OCI-LY7 (cell line): Measurements from ENCODE around the gene RPRD1A. TPM values are rescaled to one million over a fixed set of nuclear protein-coding genes. Genes with fewer than 3 reads are reported as not detected.
"Not testable (repeated sequence)": the region's sequence is repeated elsewhere in the genome, so short reads cannot be mapped to it uniquely, and the experiment has no call there.

Experiments
- BruUV-seq: library from RNA; stranded (reverse); fragments of 400-500 nt; replicated peaks from 2 replicates; lab custom pipeline; 2021; lab: Mats Ljungman, UMichigan
- CTCF ChIA-PET: fragments of 300-600 bp; sonication (Branson Sonifier 250); formaldehyde crosslinking; loops from one replicate; lab custom pipeline; 2022; ENCODE audit warnings: antibody characterized with exemption; ENCODE audit not compliant: unreplicated experiment; lab: Charles Lee
- POLR2A ChIA-PET: fragments of 300-600 bp; sonication (Branson Sonifier 250); formaldehyde crosslinking; loops from one replicate; lab custom pipeline; 2022; ENCODE audit warnings: antibody characterized with exemption; lab: Charles Lee
- DNase-seq: peaks from one replicate; pipeline ENCODE4 v3.0.0-alpha.2; 2015; ENCODE audit warnings: low spot score
- H2AFZ ChIP-seq: fragments of 200-600 bp; sonication (generic), shearing (Covaris generic); 2 replicates; pipeline ENCODE4 v1.6.1; 2014; ENCODE audit warnings: mild to moderate bottlenecking, antibody characterized with exemption, low read length, moderate library complexity
- H3K27ac ChIP-seq: fragments of 200-600 bp; sonication (generic); 2 replicates; pipeline ENCODE4 v1.5.1; 2014; ENCODE audit warnings: mixed run types, low read depth, mild to moderate bottlenecking, moderate library complexity, low read length, inconsistent platforms; ENCODE audit not compliant: poor library complexity, severe bottlenecking
- H3K36me3 ChIP-seq: fragments of 200-600 bp; sonication (generic); 2 replicates; pipeline ENCODE4 v1.6.1; 2014; ENCODE audit warnings: mild to moderate bottlenecking, antibody characterized with exemption, low read length, moderate library complexity, mixed read lengths; ENCODE audit not compliant: insufficient read depth
- H3K4me1 ChIP-seq: fragments of 200-600 bp; sonication (generic); 2 replicates; pipeline ENCODE4 v1.5.1; 2014; ENCODE audit warnings: mild to moderate bottlenecking, low read length; ENCODE audit not compliant: insufficient read depth, poor library complexity, severe bottlenecking
- H3K4me2 ChIP-seq: fragments of 200-600 bp; sonication (generic); 2 replicates; pipeline ENCODE4 v1.6.1; 2014; ENCODE audit warnings: mild to moderate bottlenecking, low read length
- H3K4me3 ChIP-seq: fragments of 200-600 bp; sonication (generic); 2 replicates; pipeline ENCODE4 v1.5.1; 2014; ENCODE audit warnings: mild to moderate bottlenecking, low read depth, low read length; ENCODE audit not compliant: poor library complexity, severe bottlenecking
- H3K79me2 ChIP-seq: fragments of 200-600 bp; sonication (generic); 2 replicates; pipeline ENCODE4 v1.6.1; 2016; ENCODE audit warnings: low read depth, mild to moderate bottlenecking, low read length, moderate library complexity, mixed read lengths; ENCODE audit not compliant: insufficient read depth
- H3K9me2 ChIP-seq: fragments of 200-600 bp; sonication (generic); 2 replicates; pipeline ENCODE4 v1.6.1; 2016; ENCODE audit warnings: mild to moderate bottlenecking, low read length, mixed read lengths; ENCODE audit not compliant: insufficient read depth
- H3K9me3 ChIP-seq: fragments of 200-600 bp; sonication (generic); 2 replicates; pipeline ENCODE4 v1.6.1; 2014; ENCODE audit warnings: mild to moderate bottlenecking, mixed run types, low read length, mixed read lengths
- H4K20me1 ChIP-seq: fragments of 200-600 bp; sonication (generic); 2 replicates; pipeline ENCODE4 v1.6.1; 2014; ENCODE audit warnings: mild to moderate bottlenecking, antibody characterized with exemption, low read length, moderate library complexity, mixed read lengths; ENCODE audit not compliant: insufficient read depth
- CTCF ChIP-seq: fragments of 200-600 bp; sonication (generic); conservative IDR thresholded peaks from 2 replicates; pipeline ENCODE4 v1.5.1; 2014; ENCODE audit warnings: mild to moderate bottlenecking, antibody characterized with exemption, low read length, moderate library complexity, mixed read lengths
- EZH2phosphoT487 ChIP-seq: fragments of 200-600 bp; sonication (generic); IDR thresholded peaks from 2 replicates; pipeline ENCODE4 v1.6.1; 2018; ENCODE audit warnings: low read depth, borderline replicate concordance, mild to moderate bottlenecking, mixed run types, antibody characterized with exemption, low read length, moderate library complexity, mixed read lengths
- intact Hi-C: fragments of 100-400 bp; cut with micrococcal nuclease; formaldehyde crosslinking; loops from one replicate; pipeline ENCODE4 v1.10.0; 2022; ENCODE audit not compliant: unreplicated experiment
- total RNA-seq, 2 experiments: library from RNA; depleted of rRNA in 1 of 2; stranded (reverse); fragments of >200 nt in 1 of 2; shearing (Covaris generic) in 1 of 2; gene quantifications; 2 replicates each; pipeline ENCODE4 v1.2.3, GENCODE V29; 2014 to 2022

Gene RPRD1A
- total RNA-seq, 2 experiments from 2014 or later, result 37.9 to 45.4 TPM

- peak; percentile 23 for DNase-seq
- CTCF ChIA-PET, result no interaction called here
- no peaks in the 10 kb centered on the region for H4K20me1 ChIP-seq
- no peaks in the 10 kb centered on the region for H3K4me1 ChIP-seq
- TF ChIP-seq CTCF (no peak), EZH2phosphoT487 (no peak)
- POLR2A ChIA-PET, result interaction anchor here (0.7 to 1.3 kb wide), 2 partner anchors 87 to 1375 kb away, joined by 3 read pairs; no protein-coding TSS in a partner anchor
- H3K4me3 ChIP-seq, result no peak overlapping the region
- H2AFZ ChIP-seq, result no peak overlapping the region
- H3K36me3 ChIP-seq, result no peaks in the 10 kb centered on the region
- H3K9me3 ChIP-seq, result no peaks in the 10 kb centered on the region
- no peaks in the 10 kb centered on the region for H3K79me2 ChIP-seq
- intact Hi-C loops, result no loop called here
- BruUV-seq, result no TSS peak
- no peak overlapping the region for H3K4me2 ChIP-seq
- H3K9me2 ChIP-seq, result no peaks in the 10 kb centered on the region
- no peak overlapping the region for H3K27ac ChIP-seq
Measured at GRCh38 chr18:36083729-36084128, 16.4 kb upstream of the RPRD1A start.

DNA sequence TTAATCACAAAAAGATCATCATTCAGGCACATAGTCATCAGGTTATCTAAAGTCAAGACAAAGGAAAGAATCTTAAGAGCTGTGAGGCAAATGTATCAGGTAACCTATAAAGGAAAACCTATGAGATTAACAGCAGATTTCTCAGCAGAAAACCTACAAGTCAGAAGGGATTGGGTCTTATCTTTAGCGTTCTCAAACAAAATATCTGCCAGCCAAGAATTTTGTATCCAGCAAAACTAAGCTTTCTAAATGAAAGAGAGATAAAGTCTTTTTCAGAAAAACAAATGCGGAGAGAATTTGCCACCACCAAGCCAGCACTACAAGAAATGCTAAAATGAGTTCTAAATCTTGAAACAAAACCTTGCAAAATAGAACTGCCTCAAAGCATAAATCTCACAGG, 13.8 kb upstream of the RPRD1A start:
- H2AFZ ChIP-seq, BruUV-seq, H3K4me2 ChIP-seq, H3K9me3 ChIP-seq, H3K9me2 ChIP-seq, H3K79me2 ChIP-seq, H3K4me3 ChIP-seq, DNase-seq, H3K36me3 ChIP-seq, H3K27ac ChIP-seq, CTCF ChIA-PET, intact Hi-C loops, H4K20me1 ChIP-seq, H3K4me1 ChIP-seq: not testable (repeated sequence)
- POLR2A ChIA-PET, result interaction anchor here (0.6 to 0.7 kb wide), 2 partner anchors 11 to 381 kb away, joined by 3 to 4 read pairs; no protein-coding TSS in a partner anchor

GRCh38 chr18:36078751-36079529, 11.6 kb upstream of the RPRD1A start:
- H3K4me3 ChIP-seq, result no peak overlapping the region
- H3K27ac ChIP-seq, result no peak overlapping the region
- H4K20me1 ChIP-seq, result no peaks in the 10 kb centered on the region
- TF ChIP-seq EZH2phosphoT487 (no peak), CTCF (no peak)
- no peak overlapping the region for H2AFZ ChIP-seq
- no peak for DNase-seq
- H3K36me3 ChIP-seq, result no peaks in the 10 kb centered on the region
- ChIA-PET POLR2A (interaction anchor here (0.7 kb wide), 1 partner anchor 29 kb away, joined by 3 read pairs; no protein-coding TSS in a partner anchor), CTCF (no interaction called here)
- intact Hi-C loops, result no loop called here
- H3K9me3 ChIP-seq, result no peaks in the 10 kb centered on the region
- BruUV-seq, result no TSS peak
- no peaks in the 10 kb centered on the region for H3K79me2 ChIP-seq
- H3K4me2 ChIP-seq, result no peak overlapping the region
- H3K4me1 ChIP-seq, result no peaks in the 10 kb centered on the region
- H3K9me2 ChIP-seq, result no peaks in the 10 kb centered on the region

- intact Hi-C loops, H4K20me1 ChIP-seq, H3K27ac ChIP-seq, H3K79me2 ChIP-seq, H3K4me2 ChIP-seq, H3K9me2 ChIP-seq, H2AFZ ChIP-seq, POLR2A ChIA-PET, H3K4me1 ChIP-seq, H3K36me3 ChIP-seq, CTCF ChIA-PET, DNase-seq, BruUV-seq, H3K9me3 ChIP-seq, H3K4me3 ChIP-seq: not testable (repeated sequence)
Measured at GRCh38 chr18:36077764-36078163, 10.4 kb upstream of the RPRD1A start.
